Measurements from ENCODE around the gene RNF212.

- TF ChIP-seq POLR2A (IDR thresholded peaks at IDR 0.05; ENCODE audit: low read depth, low read length) (no peak), BRCA1 (IDR thresholded peaks at IDR 0.05; ENCODE audit: low read depth, low read length) (no peak), MXI1 (IDR thresholded peaks at IDR 0.05; ENCODE audit: low read depth, low read length) (no peak), POLR2AphosphoS2 (IDR thresholded peaks at IDR 0.05; ENCODE audit: low read depth, low read length) (no peak), MAX (IDR thresholded peaks at IDR 0.05; ENCODE audit: low read depth, low read length) (no peak), SIN3A (IDR thresholded peaks at IDR 0.05; ENCODE audit: low read depth, low read length) (no peak)
Measured at GRCh38 chr4:1038948-1039492, 74.3 kb downstream of the RNF212 start.

Measured in GM12878 (cell line).